Upper lobe of left lung (tissue), 6 donors: Measurements from ENCODE around the gene LSM3. TPM values are rescaled to one million over a fixed set of nuclear protein-coding genes. Genes with fewer than 3 reads are reported as not detected.

Experiments used
- ATAC-seq, 2 donors: fragments of 200-7000 bp; cut with Tn5 transposase; one replicate each; pipeline ENCODE4 v1.9.1; 2022; ENCODE audit warnings: mild to moderate bottlenecking in 2 of 2, moderate library complexity in 2 of 2; ENCODE audit not compliant: low FRiP score in 2 of 2
- DNase-seq, 2 donors: peaks; one replicate each; pipeline ENCODE4 v3.0.0-alpha.2; 2019 to 2020
- H3K27ac ChIP-seq, 4 donors: fragments of 200-600 bp; sonication (generic); one replicate each; pipeline ENCODE4 v1.5.1; 2016 to 2019
- H3K27me3 ChIP-seq, 4 donors: fragments of 200-600 bp; sonication (generic); one replicate each; pipeline ENCODE4 v1.5.1; 2017 to 2019
- H3K36me3 ChIP-seq, 4 donors: fragments of 200-600 bp; sonication (generic); one replicate each; pipeline ENCODE4 v1.5.1; 2016 to 2019
- H3K4me1 ChIP-seq, 4 donors: fragments of 200-600 bp; sonication (generic); one replicate each; pipeline ENCODE4 v1.5.1; 2018 to 2019
- H3K4me3 ChIP-seq, 4 donors: fragments of 200-600 bp; sonication (generic); one replicate each; pipeline ENCODE4 v1.5.1; 2017 to 2019; ENCODE audit warnings: mild to moderate bottlenecking in 2 of 4, moderate library complexity in 1 of 4
- H3K9me3 ChIP-seq, 4 donors: fragments of 200-600 bp; sonication (generic); one replicate each; pipeline ENCODE4 v1.5.1; 2018 to 2019
- EP300 ChIP-seq, 4 donors: sonication (generic); formaldehyde crosslinking; IDR thresholded peaks; one replicate each; pipeline ENCODE4 v1.5.1; 2017; ENCODE audit warnings: antibody characterized with exemption in 4 of 4, control low read depth in 2 of 4
- POLR2A ChIP-seq, 4 donors: fragments of 450-650 bp; IDR thresholded peaks; one replicate each; pipeline ENCODE4 v1.5.1; 2016 to 2017; ENCODE audit warnings: antibody characterized with exemption in 4 of 4, mild to moderate bottlenecking in 2 of 4
- POLR2AphosphoS5 ChIP-seq, 2 donors: sonication (generic); formaldehyde crosslinking; IDR thresholded peaks; one replicate each; pipeline ENCODE4 v1.5.1; 2017; ENCODE audit warnings: antibody characterized with exemption in 2 of 2
- WGBS, 2 donors: methylation state at CpG; one replicate each; pipeline ENCODE4 v1.1.5; 2017 to 2018; 5-methylcytosine and 5-hydroxymethylcytosine counted together
- total RNA-seq, 6 donors: library from RNA; depleted of rRNA in 4 of 6; stranded (reverse); fragments of >200 nt in 4 of 6; gene quantifications; one replicate each; pipeline versions ENCODE4 v1.1.0 to v1.2.1, GENCODE V29; 2016 to 2021
- TF ChIP-seq, protein P1 (sequence below), 6 experiments: fragments of 450-650 bp in 4 of 6; fragments of 200-600 bp in 2 of 6; sonication (generic) in 2 of 6; IDR thresholded peaks; one replicate each; pipeline ENCODE4 v1.5.1; 2016 to 2019; ENCODE audit warnings: antibody characterized with exemption in 6 of 6
- donor health status: DM: no; HTN: no; CAD: no; lungs with moderate emphysema.
- donor health status: DM: no; HTN: yes; CAD: no; lungs with severe emphysema.

LSM3 gene
- total RNA-seq, 6 donors from 2014 or later = 2.1 to 10.3 (median 8.6) TPM

DNA sequence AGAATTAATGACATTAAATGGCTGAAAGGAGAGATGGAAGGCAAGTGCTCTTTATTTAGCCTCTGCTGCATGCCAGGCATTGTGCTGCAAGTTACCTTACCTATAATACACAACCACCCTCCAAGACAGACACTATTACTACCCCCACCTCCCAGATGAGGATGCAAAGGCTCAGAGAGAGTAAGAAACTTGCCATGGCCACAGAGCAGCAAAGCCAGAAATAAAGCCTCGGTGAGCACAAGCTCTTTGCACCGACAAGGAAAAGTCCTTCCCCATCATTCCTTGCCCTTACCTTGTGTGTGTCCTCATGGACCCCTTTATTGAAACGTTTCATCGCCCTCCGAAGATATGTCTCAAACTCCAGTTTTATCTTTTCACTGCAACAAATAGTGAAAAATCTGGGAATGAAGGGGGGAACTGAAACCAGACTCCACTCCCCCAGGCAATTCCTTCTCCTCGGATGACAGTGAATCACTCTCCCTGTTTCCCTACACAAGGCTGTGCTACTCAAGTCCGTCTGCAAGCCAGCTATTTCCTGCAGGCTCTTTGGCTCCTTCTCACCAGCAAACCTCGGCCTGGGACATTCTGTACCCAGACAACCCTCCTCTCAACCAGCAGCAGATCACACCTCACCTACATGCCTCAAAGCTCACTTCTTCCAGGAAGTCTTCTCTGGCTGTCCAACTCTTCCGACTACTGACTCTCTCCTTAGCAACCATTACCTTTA is 11.6 kb upstream of the LSM3 start:
- Histone ChIP-seq H3K27ac (no peak overlapping the region), H3K9me3 (peaks cover 0 to 3% (median 0%) of the 10 kb centered on the region in 4 donors), H3K4me1 (no peaks in the 10 kb centered on the region), H3K36me3 (peaks cover 53 to 99% (median 92%) of the 10 kb centered on the region in 4 donors), H3K4me3 (no peak overlapping the region), H3K27me3 (no peaks in the 10 kb centered on the region)
- 89 to 95% methylated on average over 9 of the region's 9 CpGs for WGBS, 2 donors
- no peak for TF ChIP-seq EP300 (IDR thresholded peaks at IDR 0.05)
- no peak for TF ChIP-seq POLR2A (IDR thresholded peaks at IDR 0.05)
- TF ChIP-seq, protein P1, sequence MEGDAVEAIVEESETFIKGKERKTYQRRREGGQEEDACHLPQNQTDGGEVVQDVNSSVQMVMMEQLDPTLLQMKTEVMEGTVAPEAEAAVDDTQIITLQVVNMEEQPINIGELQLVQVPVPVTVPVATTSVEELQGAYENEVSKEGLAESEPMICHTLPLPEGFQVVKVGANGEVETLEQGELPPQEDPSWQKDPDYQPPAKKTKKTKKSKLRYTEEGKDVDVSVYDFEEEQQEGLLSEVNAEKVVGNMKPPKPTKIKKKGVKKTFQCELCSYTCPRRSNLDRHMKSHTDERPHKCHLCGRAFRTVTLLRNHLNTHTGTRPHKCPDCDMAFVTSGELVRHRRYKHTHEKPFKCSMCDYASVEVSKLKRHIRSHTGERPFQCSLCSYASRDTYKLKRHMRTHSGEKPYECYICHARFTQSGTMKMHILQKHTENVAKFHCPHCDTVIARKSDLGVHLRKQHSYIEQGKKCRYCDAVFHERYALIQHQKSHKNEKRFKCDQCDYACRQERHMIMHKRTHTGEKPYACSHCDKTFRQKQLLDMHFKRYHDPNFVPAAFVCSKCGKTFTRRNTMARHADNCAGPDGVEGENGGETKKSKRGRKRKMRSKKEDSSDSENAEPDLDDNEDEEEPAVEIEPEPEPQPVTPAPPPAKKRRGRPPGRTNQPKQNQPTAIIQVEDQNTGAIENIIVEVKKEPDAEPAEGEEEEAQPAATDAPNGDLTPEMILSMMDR (IDR thresholded peaks at IDR 0.05) = no peak
- no peak for TF ChIP-seq POLR2AphosphoS5 (IDR thresholded peaks at IDR 0.05)
- DNase-seq = no peak
- ATAC-seq = no peak

DNA sequence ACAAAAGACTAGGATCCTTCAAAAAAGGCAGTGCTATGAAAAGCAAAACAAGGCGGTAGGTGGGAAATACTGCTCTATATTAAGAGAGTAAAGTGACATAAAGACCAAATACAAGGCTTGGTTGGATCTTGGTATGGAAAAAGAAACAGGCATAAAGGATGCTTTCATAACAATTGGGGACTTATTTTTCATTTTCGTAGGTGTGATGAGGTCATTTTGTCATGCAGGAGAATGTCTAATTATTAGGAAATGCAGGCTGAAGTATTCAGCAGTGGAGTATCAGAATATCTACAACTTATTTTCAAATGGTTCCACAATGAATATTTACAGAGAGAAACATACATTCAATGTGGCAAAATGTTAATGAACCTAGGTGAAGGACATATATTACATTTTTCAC is 9.2 kb upstream of the LSM3 start:
- Histone ChIP-seq H3K4me3 (no peak overlapping the region), H3K4me1 (no peaks in the 10 kb centered on the region), H3K9me3 (no peaks in the 10 kb centered on the region), H3K27ac (no peak overlapping the region), H3K36me3 (peaks cover 48 to 85% (median 77%) of the 10 kb centered on the region in 4 donors), H3K27me3 (no peaks in the 10 kb centered on the region)
- no peak for TF ChIP-seq POLR2AphosphoS5 (IDR thresholded peaks at IDR 0.05)
- no peak for TF ChIP-seq EP300 (IDR thresholded peaks at IDR 0.05)
- TF ChIP-seq POLR2A (IDR thresholded peaks at IDR 0.05) = no peak
- TF ChIP-seq, protein P1 (IDR thresholded peaks at IDR 0.05) = no peak
- WGBS, 2 donors = 93 to 94% methylated on average over 2 of the region's 2 CpGs
- ATAC-seq (no peak), DNase-seq (no peak)

DNA sequence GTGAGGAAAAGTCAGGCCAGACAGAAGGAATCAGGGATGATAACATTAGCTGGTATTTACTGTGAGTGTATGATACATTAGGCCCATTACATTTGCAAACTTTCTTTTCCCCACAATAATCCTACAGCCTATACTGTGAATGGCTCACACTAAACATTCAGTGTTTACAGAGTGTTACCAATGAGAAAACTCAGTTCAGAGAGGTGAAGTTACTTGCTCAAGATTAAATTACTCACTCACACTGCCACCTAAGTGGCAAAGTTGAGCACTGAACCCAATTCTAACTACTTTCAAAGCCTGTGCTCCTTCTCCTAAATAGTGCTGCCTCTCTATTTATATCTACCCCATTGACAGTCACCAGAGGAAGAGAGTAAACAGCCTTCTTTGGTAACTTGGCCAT is 8.7 kb upstream of the LSM3 start:
- DNase-seq (no peak), ATAC-seq (no peak)
- no peaks in the 10 kb centered on the region for H3K9me3 ChIP-seq
- H3K4me1 ChIP-seq = peaks cover 0 to 1% (median 0%) of the 10 kb centered on the region in 4 donors
- TF ChIP-seq, protein P1 (IDR thresholded peaks at IDR 0.05) = no peak
- TF ChIP-seq POLR2AphosphoS5 (IDR thresholded peaks at IDR 0.05) (no peak), POLR2A (IDR thresholded peaks at IDR 0.05) (no peak), EP300 (IDR thresholded peaks at IDR 0.05) (no peak)
- no peaks in the 10 kb centered on the region for H3K27me3 ChIP-seq
- H3K27ac ChIP-seq = no peak overlapping the region
- H3K4me3 ChIP-seq = no peak overlapping the region
- H3K36me3 ChIP-seq = peaks cover 45 to 81% (median 73%) of the 10 kb centered on the region in 4 donors

DNA sequence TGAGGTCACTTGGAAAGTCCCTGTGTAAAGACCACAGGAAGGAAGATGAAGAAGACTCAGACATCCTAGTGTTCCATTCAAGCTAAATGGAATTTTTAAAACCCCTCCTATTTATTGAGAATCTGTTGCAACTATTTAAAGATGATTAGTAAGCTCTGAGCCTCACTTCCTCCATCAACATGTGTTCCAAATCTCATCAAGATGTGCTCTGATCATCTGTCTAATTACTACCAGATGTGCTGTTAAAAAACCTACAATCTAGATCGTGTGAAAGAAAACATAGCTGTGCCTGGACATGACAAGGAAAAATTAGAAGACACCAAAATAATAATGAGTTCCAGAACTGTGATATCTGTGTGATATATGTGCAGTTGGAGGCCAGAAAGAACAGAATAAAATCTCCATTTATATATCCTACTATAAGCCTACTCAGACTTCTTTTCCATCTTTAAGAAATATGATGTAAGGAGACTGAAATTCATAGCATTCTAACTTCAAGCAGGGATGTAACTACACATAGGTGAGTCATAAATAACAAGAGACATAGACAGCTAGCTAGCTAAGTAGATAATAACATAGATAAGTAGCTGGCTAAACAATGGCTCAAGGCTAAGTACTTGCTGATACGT is 8.0 kb upstream of the LSM3 start:
- Histone ChIP-seq H3K4me1 (peaks cover 0 to 9% (median 2%) of the 10 kb centered on the region in 4 donors), H3K4me3 (no peak overlapping the region), H3K27me3 (no peaks in the 10 kb centered on the region), H3K36me3 (peaks cover 45 to 73% (median 65%) of the 10 kb centered on the region in 4 donors), H3K9me3 (no peaks in the 10 kb centered on the region), H3K27ac (no peak overlapping the region)
- ATAC-seq = no peak
- WGBS, 2 donors = 80 to 91% methylated on average over 2 of the region's 2 CpGs
- TF ChIP-seq POLR2AphosphoS5 (IDR thresholded peaks at IDR 0.05) (no peak), EP300 (IDR thresholded peaks at IDR 0.05) (no peak), POLR2A (IDR thresholded peaks at IDR 0.05) (no peak)
- TF ChIP-seq, protein P1 (IDR thresholded peaks at IDR 0.05) = no peak
- no peak for DNase-seq
